Spleen (tissue), 11 donors: ENCODE data around the gene ETS2. TPM values are rescaled to one million over a fixed set of nuclear protein-coding genes. Genes with fewer than 3 reads are reported as not detected.

Source experiments
- DNase-seq: peaks from one replicate; pipeline ENCODE4 v3.0.0-alpha.2; 2020
- H3K27ac ChIP-seq, 8 donors: fragments of 200-600 bp; sonication (generic) in 7 of 8; 1 replicate in 4 of 8; 2 replicates in 4 of 8; pipeline versions ENCODE4 v1.5.0 to v1.8.0; 2016 to 2021; ENCODE audit warnings: inconsistent platforms in 4 of 8, mild to moderate bottlenecking in 4 of 8, moderate library complexity in 1 of 8
- H3K27me3 ChIP-seq, 7 donors: fragments of 200-600 bp; sonication (generic) in 6 of 7; replicated peaks in 1 of 7; 1 replicate in 4 of 7; 2 replicates in 3 of 7; pipeline versions ENCODE4 v1.5.0 to v1.8.0; 2016 to 2021; ENCODE audit warnings: inconsistent platforms in 3 of 7, mild to moderate bottlenecking in 1 of 7
- H3K36me3 ChIP-seq, 6 donors: fragments of 200-600 bp; sonication (generic) in 5 of 6; 1 replicate in 4 of 6; 2 replicates in 2 of 6; pipeline versions ENCODE4 v1.5.0 to v1.8.0; 2016 to 2021; ENCODE audit warnings: inconsistent platforms in 2 of 6
- H3K4me1 ChIP-seq, 6 donors: fragments of 200-600 bp; sonication (generic) in 5 of 6; 1 replicate in 3 of 6; 2 replicates in 3 of 6; pipeline versions ENCODE4 v1.5.0 to v1.8.0; 2016 to 2021; ENCODE audit warnings: inconsistent platforms in 3 of 6
- H3K4me3 ChIP-seq, 8 donors: fragments of 200-600 bp; sonication (generic) in 7 of 8; 1 replicate in 4 of 8; 2 replicates in 4 of 8; pipeline versions ENCODE4 v1.5.0 to v1.8.0; 2016 to 2021; ENCODE audit warnings: inconsistent platforms in 4 of 8, mild to moderate bottlenecking in 4 of 8, moderate library complexity in 2 of 8
- H3K9me3 ChIP-seq, 8 donors: fragments of 200-600 bp; sonication (generic) in 7 of 8; 1 replicate in 4 of 8; 2 replicates in 4 of 8; pipeline versions ENCODE4 v1.5.0 to v1.8.0; 2016 to 2021; ENCODE audit warnings: inconsistent platforms in 4 of 8
- CTCF ChIP-seq, 11 experiments: fragments of 200-600 bp in 7 of 11; fragments of 450-650 bp in 4 of 11; sonication (generic) in 4 of 11; IDR thresholded peaks in 8 of 11; conservative IDR thresholded peaks in 3 of 11; 1 replicate in 7 of 11; 2 replicates in 4 of 11; pipeline versions ENCODE4 v1.4.0 to v1.8.0; 2016 to 2021; ENCODE audit warnings: antibody characterized with exemption in 11 of 11, inconsistent platforms in 4 of 11, mild to moderate bottlenecking in 1 of 11
- POLR2A ChIP-seq, 3 donors: fragments of 450-650 bp; IDR thresholded peaks; one replicate each; pipeline ENCODE4 v1.5.1; 2017; ENCODE audit warnings: antibody characterized with exemption in 3 of 3, mild to moderate bottlenecking in 1 of 3
- POLR2AphosphoS5 ChIP-seq, 3 donors: sonication (generic); formaldehyde crosslinking; IDR thresholded peaks; one replicate each; pipeline ENCODE4 v1.5.1; 2017; ENCODE audit warnings: antibody characterized with exemption in 3 of 3
- WGBS, 5 donors: extraction: QIAGEN DNeasy Blood & Tissue Kit in 3 of 5; methylation state at CpG; one replicate each; pipeline versions ENCODE4 v1.1.5 to v1.1.7; 2013 to 2018; 5-methylcytosine and 5-hydroxymethylcytosine counted together
- intact Hi-C: fragments of 100-400 bp; cut with DNase I; formaldehyde crosslinking; loops from one replicate; pipeline ENCODE4 v1.15.0; 2023; ENCODE audit warnings: low total_unique reads
- polyA plus RNA-seq, 3 donors: library from polyadenylated mRNA; stranded (reverse); fragments of 200-250 nt; gene quantifications; one replicate each; pipeline ENCODE4 v1.2.1, GENCODE V29; 2013
- total RNA-seq, 7 donors: library from RNA; depleted of rRNA in 3 of 7; stranded (reverse); fragments of >200 nt in 3 of 7; fragmentation: NEBNext Ultra II Directional in 4 of 7; extraction: Animal tissue kit (Norgen Biotek cat#: 25700) in 4 of 7; gene quantifications; one replicate each; pipeline versions ENCODE4 v1.1.0 to v1.2.1, GENCODE V29; 2016 to 2021
- donor health status: healthy with polysubstance abuse.
- donor health status: DM: no; HTN: no; CAD: no; lungs with moderate emphysema.
- donor health status: DM: no; HTN: no; CAD: no.
- donor health status: Bipolar disorder and iron deficiency.
- donor health status: healthy.
- donor health status: DM: no; HTN: no; CAD: no.
- donor health status: DM: yes; HTN: yes; CAD: no.

Gene ETS2
- total and polyA plus RNA-seq, 10 donors: 44.4 to 590 (median 349) TPM

GRCh38 chr21:38817371-38818324 lies 11.9 kb downstream of the ETS2 start:
- Histone ChIP-seq H3K36me3 (peaks cover 24 to 99% (median 97%) of the 10 kb centered on the region in 6 donors), H3K9me3 (peaks cover 0 to 3% (median 0%) of the 10 kb centered on the region in 8 donors), H3K4me3 (peak overlapping the region in 1 of 8 donors; percentile 4), H3K27ac (peak overlapping the region in 7 of 8 donors; percentile 21 to 68 (median 34)), H3K4me1 (peaks cover 1 to 79% (median 35%) of the 10 kb centered on the region in 6 donors), H3K27me3 (no peaks in the 10 kb centered on the region)
- no peak for DNase-seq
- WGBS, 5 donors: 87 to 93% (median 92%) methylated on average over 14 of the region's 14 CpGs
- TF ChIP-seq CTCF (IDR thresholded peaks at IDR 0.05 in 8 of 11, conservative IDR thresholded peaks at IDR 0.05 in 3 of 11) (no peak), POLR2AphosphoS5 (IDR thresholded peaks at IDR 0.05) (peak; percentile 56 to 78 (median 56))
- intact Hi-C loops: no loop called here

GRCh38 chr21:38818325-38818723 lies 12.6 kb downstream of the ETS2 start:
- H3K27ac ChIP-seq: peak overlapping the region in 4 of 8 donors; percentile 32 to 68 (median 39)
- H3K9me3 ChIP-seq: peaks cover 0 to 3% (median 0%) of the 10 kb centered on the region in 8 donors
- peaks cover 0 to 79% (median 37%) of the 10 kb centered on the region in 6 donors for H3K4me1 ChIP-seq
- DNase-seq: no peak
- H3K27me3 ChIP-seq: no peaks in the 10 kb centered on the region
- H3K36me3 ChIP-seq: peaks cover 31 to 99% (median 96%) of the 10 kb centered on the region in 6 donors
- intact Hi-C loops: no loop called here
- peak overlapping the region in 1 of 8 donors; percentile 4 for H3K4me3 ChIP-seq
- TF ChIP-seq POLR2A (IDR thresholded peaks at IDR 0.05): no peak
- TF ChIP-seq CTCF (IDR thresholded peaks at IDR 0.05 in 8 of 11, conservative IDR thresholded peaks at IDR 0.05 in 3 of 11): no peak
- peak; percentile 2 to 72 (median 65) for TF ChIP-seq POLR2AphosphoS5 (IDR thresholded peaks at IDR 0.05)
- 91 to 98% (median 93%) methylated on average over 11 of the region's 11 CpGs for whole genome bisulfite sequencing, 5 donors

GRCh38 chr21:38819051-38819718 lies 13.5 kb downstream of the ETS2 start:
- Histone ChIP-seq H3K4me3 (no peak overlapping the region), H3K4me1 (peaks cover 0 to 76% (median 34%) of the 10 kb centered on the region in 6 donors), H3K27ac (peak overlapping the region in 6 of 8 donors; percentile 5 to 61 (median 26)), H3K9me3 (peaks cover 0 to 3% (median 0%) of the 10 kb centered on the region in 8 donors), H3K36me3 (peaks cover 31 to 99% (median 96%) of the 10 kb centered on the region in 6 donors), H3K27me3 (no peaks in the 10 kb centered on the region)
- TF ChIP-seq POLR2AphosphoS5 (IDR thresholded peaks at IDR 0.05): peak in 2 of 3 donors; percentile 60 to 73
- no peak for TF ChIP-seq CTCF (IDR thresholded peaks at IDR 0.05 in 8 of 11, conservative IDR thresholded peaks at IDR 0.05 in 3 of 11)
- no peak for DNase-seq
- intact Hi-C loops: no loop called here
- WGBS, 5 donors: 90 to 98% (median 91%) methylated on average over 14 of the region's 14 CpGs
